EL (cell line): ENCODE results near the gene HPN.

Experiments
- DNase-seq: peaks from one replicate; pipeline ENCODE4 v3.0.0-alpha.2; 2016

HPN gene

GRCh38 chr19:35108730-35109129, 67.2 kb downstream of the HPN start:
- no peak for DNase-seq

DNA sequence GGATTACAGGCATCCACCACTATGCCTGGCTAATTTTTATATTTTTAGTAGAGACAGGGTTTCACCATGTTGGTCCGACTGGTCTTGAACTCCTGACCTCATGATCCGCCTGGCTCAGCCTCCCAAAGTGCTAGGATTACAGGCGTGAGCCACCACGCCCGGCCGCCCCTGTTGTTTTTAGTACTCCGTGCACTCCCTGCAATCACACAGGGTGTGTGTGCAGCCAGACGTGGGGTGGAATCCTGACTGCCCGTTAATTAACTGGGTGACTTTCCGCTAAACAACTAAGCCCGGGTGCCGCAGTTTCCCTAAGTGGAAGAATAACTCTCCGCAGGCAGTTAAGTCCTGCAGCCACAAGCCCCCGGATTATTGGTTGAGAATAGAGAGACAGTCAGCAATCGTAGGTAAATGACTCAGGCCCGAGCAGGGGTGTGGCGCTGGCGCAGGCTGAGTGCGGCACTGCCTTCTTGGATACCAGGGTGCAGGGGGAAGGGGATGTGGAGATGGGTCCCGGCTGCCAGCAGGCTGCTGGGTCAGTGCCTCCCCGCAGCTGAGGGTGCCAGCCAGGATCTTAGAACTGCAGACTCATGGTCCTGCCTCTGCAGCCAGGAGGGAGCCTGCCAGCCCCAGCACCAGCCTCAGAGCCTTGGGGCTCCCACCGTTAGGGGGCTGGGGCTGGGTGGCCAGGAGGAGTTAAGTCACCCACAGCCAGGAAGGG, 68.0 kb downstream of the HPN start:
- no peak for DNase-seq

DNA sequence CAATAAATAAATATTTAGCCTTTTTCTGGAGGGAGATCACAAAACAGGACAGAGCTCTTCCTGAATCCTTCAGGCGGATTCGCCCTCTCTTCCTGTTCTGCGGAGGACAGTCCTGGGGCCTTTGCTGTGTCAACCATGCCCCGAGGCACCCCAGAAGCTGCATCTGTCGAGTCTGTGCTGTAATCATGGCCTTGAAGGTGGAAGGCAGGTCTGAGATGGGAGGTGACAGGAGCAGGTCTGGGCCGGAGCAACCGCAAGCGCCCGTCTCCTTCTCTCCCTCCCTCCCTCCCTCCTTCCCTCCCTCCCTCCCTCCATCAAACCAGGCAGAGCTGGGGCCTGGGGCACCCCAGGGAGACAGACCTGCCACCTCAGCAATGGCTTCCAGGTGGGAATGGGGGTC, 69.5 kb downstream of the HPN start:
- no peak for DNase-seq

GRCh38 chr19:35112995-35113688, 71.6 kb downstream of the HPN start:
- DNase-seq, result no peak

GRCh38 chr19:35114353-35115176, 73.0 kb downstream of the HPN start:
- peak; percentile 44 for DNase-seq

DNA sequence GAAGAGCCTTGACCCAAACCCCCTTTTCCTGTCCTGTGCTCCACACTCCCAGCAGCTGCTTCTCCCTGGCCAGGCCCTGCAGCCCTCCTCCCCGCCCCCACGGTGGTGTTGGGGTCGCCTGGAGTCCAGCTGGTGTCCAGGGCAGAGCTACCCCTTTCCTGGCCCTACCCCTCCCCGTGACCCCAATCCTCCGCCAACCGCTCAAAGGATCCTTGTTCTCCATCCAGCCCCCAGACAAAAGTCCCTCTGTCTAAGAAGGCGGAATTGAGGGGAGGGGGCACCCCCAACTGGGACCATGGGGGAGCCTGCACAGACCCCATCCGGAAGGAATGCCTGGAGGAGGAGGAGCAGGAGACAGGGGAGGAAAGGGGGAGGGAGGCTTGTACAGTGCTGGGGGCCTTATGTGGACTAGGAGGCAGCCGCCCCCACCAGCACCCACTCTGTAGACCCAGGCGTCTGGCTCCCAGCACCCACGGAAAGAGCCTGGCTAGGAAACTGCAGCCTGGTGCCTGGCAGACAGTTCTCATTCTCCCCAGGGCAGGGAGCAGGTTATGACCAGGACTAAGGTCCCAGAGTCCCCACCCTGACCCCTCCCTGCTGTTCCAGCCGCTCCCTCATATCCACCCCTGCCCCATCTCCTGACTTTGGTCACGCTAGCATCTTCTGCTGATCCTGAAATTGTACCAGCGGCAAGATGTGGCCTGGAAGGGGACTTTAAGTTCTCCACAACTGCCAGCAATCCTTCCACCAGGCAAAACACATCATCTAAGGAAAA, 73.8 kb downstream of the HPN start, which contains the start of gene FXYD3:
Gene FXYD3 (plus strand): TSS at position 647 of the 775 bp plus-strand sequence. CDS start 3,554 bp downstream, outside the sequence.
- no peak for DNase-seq
